ENCODE results near the gene ADAMTSL3.

GRCh38 chr15:84003791-84004503 is 350.0 kb downstream of the ADAMTSL3 start:
- no peak for TF ChIP-seq CTCF (IDR thresholded peaks at IDR 0.05)
- no peak for TF ChIP-seq POLR2A (IDR thresholded peaks at IDR 0.05)
